K562 (cell line): ENCODE results near the gene C12orf75.

ENCODE experiments used
- CREB1 ChIP-seq, 2 experiments: sonication (generic) in 1 of 2; formaldehyde crosslinking in 1 of 2; IDR thresholded peaks; 2 replicates each; pipeline versions ENCODE4 v1.6.1 to v1.8.0; 2012 to 2022; ENCODE audit warnings: inconsistent platforms in 1 of 2, mild to moderate bottlenecking in 1 of 2, missing genetic modification reagents in 1 of 2, moderate library complexity in 1 of 2
- HNRNPH1 ChIP-seq: fragments of 200-400 bp; formaldehyde crosslinking; optimal IDR thresholded peaks from 2 replicates; pipeline ENCODE3; 2017; ENCODE audit warnings: low read depth, mild to moderate bottlenecking, low read length, moderate library complexity
- JUND ChIP-seq, 2 experiments: IDR thresholded peaks; 2 replicates in 1 of 2; 3 replicates in 1 of 2; pipeline ENCODE4 v1.6.1; 2011; ENCODE audit warnings: borderline replicate concordance in 2 of 2, low read depth in 2 of 2, low read length in 2 of 2, improper control_type of control experiment in 1 of 2, missing biosample characterization in 1 of 2, missing genetic modification characterization in 1 of 2, missing genetic modification reagents in 1 of 2
- MTA3 ChIP-seq: fragments of 450-650 bp; formaldehyde crosslinking; IDR thresholded peaks from 2 replicates; pipeline ENCODE4 v1.6.1; 2017; ENCODE audit warnings: mild to moderate bottlenecking, borderline replicate concordance
- NR1H2 ChIP-seq: sonication (generic); formaldehyde crosslinking; IDR thresholded peaks from 2 replicates; pipeline ENCODE4 v1.4.0; 2020; ENCODE audit warnings: mild to moderate bottlenecking, missing genetic modification reagents
- POLR2A ChIP-seq: fragments of 450-650 bp; conservative IDR thresholded peaks from 2 replicates; pipeline ENCODE4 v1.6.1; 2016
- RFX5 ChIP-seq: IDR thresholded peaks from 2 replicates; pipeline ENCODE4 v1.6.1; 2011; ENCODE audit warnings: low read depth, mild to moderate bottlenecking, improper control_type of control experiment, low read length
- SIX5 ChIP-seq, 2 experiments: IDR thresholded peaks; 2 replicates each; pipeline ENCODE4 v1.6.1; 2011; ENCODE audit warnings: low read length in 2 of 2, borderline replicate concordance in 1 of 2, low read depth in 1 of 2, mild to moderate bottlenecking in 1 of 2, moderate library complexity in 1 of 2; ENCODE audit not compliant: insufficient read depth in 1 of 2
- ZNF24 ChIP-seq: fragments of 450-650 bp; IDR thresholded peaks from 2 replicates; pipeline ENCODE4 v1.6.1; 2016
- ZNF384 ChIP-seq: IDR thresholded peaks from 2 replicates; pipeline ENCODE4 v1.6.1; 2012; ENCODE audit warnings: low read depth, low read length, improper control_type of control experiment
- TF ChIP-seq, protein P1 (sequence below): sonication (generic); formaldehyde crosslinking; IDR thresholded peaks from 2 replicates; pipeline ENCODE4 v1.9.0; 2022; ENCODE audit warnings: mild to moderate bottlenecking, missing genetic modification reagents
- TF ChIP-seq, protein P2 (sequence below): sonication (generic); formaldehyde crosslinking; IDR thresholded peaks from 2 replicates; pipeline ENCODE4 v1.9.0; 2022; ENCODE audit warnings: mild to moderate bottlenecking, missing genetic modification reagents
- TF ChIP-seq, protein P3 (sequence below), 3 experiments: IDR thresholded peaks in 2 of 3; conservative IDR thresholded peaks in 1 of 3; 2 replicates each; pipeline ENCODE4 v1.5.1; 2011 to 2012; ENCODE audit warnings: low read length in 3 of 3, mild to moderate bottlenecking in 3 of 3, control low read depth in 2 of 3, improper control_type of control experiment in 1 of 3, inconsistent platforms in 1 of 3, low read depth in 1 of 3, mixed read lengths in 1 of 3, moderate library complexity in 1 of 3; ENCODE audit not compliant: insufficient read depth in 2 of 3
- TF ChIP-seq, protein P4 (sequence below): sonication (generic); formaldehyde crosslinking; IDR thresholded peaks from 2 replicates; pipeline ENCODE4 v1.8.1; 2023; ENCODE audit warnings: mild to moderate bottlenecking, missing genetic modification reagents, moderate library complexity

DNA sequence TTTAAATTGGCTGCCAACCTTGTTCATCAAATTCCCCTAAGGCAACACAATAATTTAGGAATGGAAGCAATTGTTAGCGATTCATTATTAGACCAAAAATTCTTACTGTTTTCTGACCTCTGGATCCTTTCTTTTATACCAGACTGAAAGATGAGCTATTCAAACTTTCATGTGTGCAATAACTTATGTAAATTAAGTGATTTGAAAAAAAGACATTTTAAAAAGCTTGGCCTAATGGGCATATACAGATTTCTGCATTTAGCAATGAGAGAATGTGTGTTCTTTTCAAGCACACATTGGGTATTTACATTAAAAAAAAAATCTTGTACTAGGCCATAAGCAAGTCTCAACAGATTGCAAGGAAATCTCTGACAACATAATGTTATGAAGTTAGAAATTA is 65.5 kb downstream of the C12orf75 start:
- TF ChIP-seq ZNF24 (no peak), JUND (IDR thresholded peaks at IDR 0.05; ENCODE audit: borderline replicate concordance, low read depth, low read length) (no peak), JUND (tag; IDR thresholded peaks at IDR 0.05; ENCODE audit: borderline replicate concordance, low read depth, low read length) (no peak), NR1H2 (no peak), ZNF384 (no peak), CREB1 (IDR thresholded peaks at IDR 0.05) (no peak), CREB1 (CRISPR knock-in tag; IDR thresholded peaks at IDR 0.05) (no peak), HNRNPH1 (no peak), SIX5 (IDR thresholded peaks at IDR 0.05; ENCODE audit: borderline replicate concordance in 1 of 2, insufficient read depth in 1 of 2, low read depth in 1 of 2, low read length in 2 of 2) (no peak), RFX5 (no peak), MTA3 (no peak), POLR2A (no peak)
- TF ChIP-seq, protein P1, sequence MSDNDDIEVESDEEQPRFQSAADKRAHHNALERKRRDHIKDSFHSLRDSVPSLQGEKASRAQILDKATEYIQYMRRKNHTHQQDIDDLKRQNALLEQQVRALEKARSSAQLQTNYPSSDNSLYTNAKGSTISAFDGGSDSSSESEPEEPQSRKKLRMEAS (CRISPR knock-in tag): no peak
- TF ChIP-seq, protein P2, sequence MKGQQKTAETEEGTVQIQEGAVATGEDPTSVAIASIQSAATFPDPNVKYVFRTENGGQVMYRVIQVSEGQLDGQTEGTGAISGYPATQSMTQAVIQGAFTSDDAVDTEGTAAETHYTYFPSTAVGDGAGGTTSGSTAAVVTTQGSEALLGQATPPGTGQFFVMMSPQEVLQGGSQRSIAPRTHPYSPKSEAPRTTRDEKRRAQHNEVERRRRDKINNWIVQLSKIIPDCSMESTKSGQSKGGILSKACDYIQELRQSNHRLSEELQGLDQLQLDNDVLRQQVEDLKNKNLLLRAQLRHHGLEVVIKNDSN (CRISPR knock-in tag): no peak
- TF ChIP-seq, protein P3, sequence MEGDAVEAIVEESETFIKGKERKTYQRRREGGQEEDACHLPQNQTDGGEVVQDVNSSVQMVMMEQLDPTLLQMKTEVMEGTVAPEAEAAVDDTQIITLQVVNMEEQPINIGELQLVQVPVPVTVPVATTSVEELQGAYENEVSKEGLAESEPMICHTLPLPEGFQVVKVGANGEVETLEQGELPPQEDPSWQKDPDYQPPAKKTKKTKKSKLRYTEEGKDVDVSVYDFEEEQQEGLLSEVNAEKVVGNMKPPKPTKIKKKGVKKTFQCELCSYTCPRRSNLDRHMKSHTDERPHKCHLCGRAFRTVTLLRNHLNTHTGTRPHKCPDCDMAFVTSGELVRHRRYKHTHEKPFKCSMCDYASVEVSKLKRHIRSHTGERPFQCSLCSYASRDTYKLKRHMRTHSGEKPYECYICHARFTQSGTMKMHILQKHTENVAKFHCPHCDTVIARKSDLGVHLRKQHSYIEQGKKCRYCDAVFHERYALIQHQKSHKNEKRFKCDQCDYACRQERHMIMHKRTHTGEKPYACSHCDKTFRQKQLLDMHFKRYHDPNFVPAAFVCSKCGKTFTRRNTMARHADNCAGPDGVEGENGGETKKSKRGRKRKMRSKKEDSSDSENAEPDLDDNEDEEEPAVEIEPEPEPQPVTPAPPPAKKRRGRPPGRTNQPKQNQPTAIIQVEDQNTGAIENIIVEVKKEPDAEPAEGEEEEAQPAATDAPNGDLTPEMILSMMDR (IDR thresholded peaks at IDR 0.05 in 2 of 3, conservative IDR thresholded peaks at IDR 0.05 in 1 of 3; ENCODE audit: insufficient read depth in 2 of 3, low read depth in 1 of 3, low read length in 3 of 3): no peak
- TF ChIP-seq, protein P4, sequence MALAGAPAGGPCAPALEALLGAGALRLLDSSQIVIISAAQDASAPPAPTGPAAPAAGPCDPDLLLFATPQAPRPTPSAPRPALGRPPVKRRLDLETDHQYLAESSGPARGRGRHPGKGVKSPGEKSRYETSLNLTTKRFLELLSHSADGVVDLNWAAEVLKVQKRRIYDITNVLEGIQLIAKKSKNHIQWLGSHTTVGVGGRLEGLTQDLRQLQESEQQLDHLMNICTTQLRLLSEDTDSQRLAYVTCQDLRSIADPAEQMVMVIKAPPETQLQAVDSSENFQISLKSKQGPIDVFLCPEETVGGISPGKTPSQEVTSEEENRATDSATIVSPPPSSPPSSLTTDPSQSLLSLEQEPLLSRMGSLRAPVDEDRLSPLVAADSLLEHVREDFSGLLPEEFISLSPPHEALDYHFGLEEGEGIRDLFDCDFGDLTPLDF (CRISPR knock-in tag): no peak
